Hepatocyte (in vitro differentiated cells): ENCODE results near the gene ALAS2. TPM values are rescaled to one million over a fixed set of nuclear protein-coding genes. Genes with fewer than 3 reads are reported as not detected.
"Not testable (repeated sequence)": the region's sequence is repeated elsewhere in the genome, so short reads cannot be mapped to it uniquely, and the experiment has no call there.

Experiments
- DNase-seq: peaks from one replicate; pipeline ENCODE4 v3.0.0-alpha.2; 2016; ENCODE audit warnings: low spot score
- H2AFZ ChIP-seq: fragments of 200-600 bp; sonication (generic); 2 replicates; pipeline ENCODE4 v1.6.0; 2016; ENCODE audit warnings: antibody characterized with exemption, mild to moderate bottlenecking
- H3K27ac ChIP-seq: fragments of 200-600 bp; sonication (generic); 2 replicates; pipeline ENCODE4 v1.5.1; 2016; ENCODE audit warnings: mild to moderate bottlenecking
- H3K27me3 ChIP-seq: fragments of 200-600 bp; sonication (generic); 2 replicates; pipeline ENCODE4 v1.6.1; 2016
- H3K36me3 ChIP-seq: fragments of 200-600 bp; sonication (generic); replicated peaks from 2 replicates; pipeline ENCODE4 v1.5.1; 2016; ENCODE audit warnings: low read depth; ENCODE audit not compliant: insufficient read depth
- H3K4me1 ChIP-seq: fragments of 200-600 bp; sonication (generic); 2 replicates; pipeline ENCODE4 v1.5.1; 2016; ENCODE audit warnings: mild to moderate bottlenecking, moderate library complexity; ENCODE audit not compliant: insufficient read depth
- H3K4me2 ChIP-seq: fragments of 200-600 bp; sonication (generic); 2 replicates; pipeline ENCODE4 v1.6.0; 2016
- H3K4me3 ChIP-seq: fragments of 200-600 bp; sonication (generic); 2 replicates; pipeline ENCODE4 v1.5.1; 2016; ENCODE audit warnings: mild to moderate bottlenecking
- H3K79me2 ChIP-seq: fragments of 200-600 bp; sonication (generic); 2 replicates; pipeline ENCODE4 v1.6.0; 2017; ENCODE audit warnings: mild to moderate bottlenecking
- H3K9me2 ChIP-seq: fragments of 200-600 bp; sonication (generic); replicated peaks from 2 replicates; pipeline ENCODE4 v1.6.0; 2017; ENCODE audit warnings: mild to moderate bottlenecking; ENCODE audit not compliant: insufficient read depth
- H3K9me3 ChIP-seq: fragments of 200-600 bp; sonication (generic); 2 replicates; pipeline ENCODE4 v1.5.1; 2016; ENCODE audit warnings: low read depth, mild to moderate bottlenecking
- H4K20me1 ChIP-seq: fragments of 200-600 bp; sonication (generic); 2 replicates; pipeline ENCODE4 v1.6.0; 2016; ENCODE audit warnings: mild to moderate bottlenecking; ENCODE audit not compliant: insufficient read depth, poor library complexity, severe bottlenecking
- CTCF ChIP-seq: fragments of 200-600 bp; sonication (generic); IDR thresholded peaks from 2 replicates; pipeline ENCODE4 v1.5.1; 2016; ENCODE audit warnings: antibody characterized with exemption, mild to moderate bottlenecking; ENCODE audit not compliant: poor library complexity
- EZH2 ChIP-seq: fragments of 200-600 bp; sonication (generic); IDR thresholded peaks from 2 replicates; pipeline ENCODE4 v1.6.1; 2016; ENCODE audit warnings: antibody characterized with exemption, mild to moderate bottlenecking, borderline replicate concordance
- EZH2phosphoT487 ChIP-seq: fragments of 200-600 bp; sonication (generic); IDR thresholded peaks from one replicate; pipeline ENCODE4 v1.6.1; 2018; ENCODE audit warnings: antibody characterized with exemption, mild to moderate bottlenecking, low read depth, moderate library complexity; ENCODE audit not compliant: unreplicated experiment, severe bottlenecking
- WGBS: methylation state at CpG from one replicate; pipeline ENCODE4 v1.1.6; 2016; ENCODE audit warnings: low lambda C conversion rate; ENCODE audit errors: missing lambda C conversion rate; 5-methylcytosine and 5-hydroxymethylcytosine counted together
- polyA plus RNA-seq: library from polyadenylated mRNA; unstranded; fragments of >200 nt; fragmentation: Nextera tagmentation; extraction: Ambion mirVana; gene quantifications from 2 replicates; pipeline ENCODE4 v1.2.1, GENCODE V29; 2016
- total RNA-seq: library from RNA; depleted of rRNA; stranded (reverse); fragments of >200 nt; gene quantifications from 2 replicates; pipeline ENCODE4 v1.2.3, GENCODE V29; 2014

The ALAS2 gene
- total and polyA plus RNA-seq, 2 experiments from 2014 or later: not detected

GRCh38 chrX:55057675-55058249 lies 27.0 kb upstream of the ALAS2 start:
- Histone ChIP-seq H3K4me3 (no peak overlapping the region), H3K79me2 (no peaks in the 10 kb centered on the region), H3K36me3 (no peaks in the 10 kb centered on the region), H3K9me3 (no peaks in the 10 kb centered on the region), H3K4me2 (peak overlapping the region; percentile 16), H3K27ac (no peak overlapping the region), H3K4me1 (no peaks in the 10 kb centered on the region), H4K20me1 (no peaks in the 10 kb centered on the region), H2AFZ (no peak overlapping the region), H3K9me2 (no peaks in the 10 kb centered on the region), H3K27me3 (no peaks in the 10 kb centered on the region)
- WGBS: 40% methylated on average over 5 of the region's 5 CpGs
- TF ChIP-seq EZH2: no peak
- peak; percentile 65 for TF ChIP-seq CTCF
- DNase-seq: peak; percentile 41

- no peaks in the 10 kb centered on the region for H3K79me2 ChIP-seq
- H3K27me3 ChIP-seq: no peaks in the 10 kb centered on the region
- DNase-seq: no peak
- no peak overlapping the region for H2AFZ ChIP-seq
- no peaks in the 10 kb centered on the region for H4K20me1 ChIP-seq
- H3K9me2 ChIP-seq: no peaks in the 10 kb centered on the region
- TF ChIP-seq CTCF: no peak
- TF ChIP-seq EZH2phosphoT487: no peak
- TF ChIP-seq EZH2: no peak
- H3K9me3 ChIP-seq: no peaks in the 10 kb centered on the region
- H3K36me3 ChIP-seq: no peaks in the 10 kb centered on the region
- no peak overlapping the region for H3K4me3 ChIP-seq
- H3K4me1 ChIP-seq: no peaks in the 10 kb centered on the region
- WGBS: 48% methylated on average over 7 of the region's 7 CpGs
- peak overlapping the region; percentile 16 for H3K4me2 ChIP-seq
- H3K27ac ChIP-seq: no peak overlapping the region
Observed at GRCh38 chrX:55056820-55057674, 26.3 kb upstream of the ALAS2 start.

GRCh38 chrX:55050599-55050998 lies 19.8 kb upstream of the ALAS2 start:
- H3K4me1 ChIP-seq, H3K4me2 ChIP-seq, H3K27me3 ChIP-seq, H4K20me1 ChIP-seq, H3K36me3 ChIP-seq, H3K9me2 ChIP-seq, H3K27ac ChIP-seq, H3K79me2 ChIP-seq, DNase-seq, H3K4me3 ChIP-seq, H2AFZ ChIP-seq, H3K9me3 ChIP-seq: not testable (repeated sequence)
- 72% methylated on average over 2 of the region's 2 CpGs for WGBS

GRCh38 chrX:55041514-55041913 lies 10.7 kb upstream of the ALAS2 start:
- Histone ChIP-seq H3K4me3 (no peak overlapping the region), H3K79me2 (no peaks in the 10 kb centered on the region), H3K27me3 (no peaks in the 10 kb centered on the region), H3K36me3 (no peaks in the 10 kb centered on the region), H3K9me3 (no peaks in the 10 kb centered on the region), H4K20me1 (no peaks in the 10 kb centered on the region), H2AFZ (no peak overlapping the region), H3K4me2 (no peak overlapping the region), H3K27ac (no peak overlapping the region), H3K4me1 (no peaks in the 10 kb centered on the region), H3K9me2 (no peaks in the 10 kb centered on the region)
- TF ChIP-seq EZH2: no peak
- no peak for TF ChIP-seq EZH2phosphoT487
- no peak for TF ChIP-seq CTCF
- no peak for DNase-seq
- 94% methylated on average over 6 of the region's 6 CpGs for WGBS
